SIG-M5 (cell line): ENCODE data around the gene BIRC2.

Experiments
- DNase-seq: peaks from one replicate; lab custom pipeline; 2025; lab: John Stamatoyannopoulos, UW

BIRC2 gene

GRCh38 chr11:102375720-102376399, 28.8 kb downstream of the BIRC2 start:
- DNase-seq = no peak

GRCh38 chr11:102377891-102378290, 30.9 kb downstream of the BIRC2 start:
- no peak for DNase-seq

- DNase-seq = no peak
Measured at GRCh38 chr11:102378818-102379217, 31.8 kb downstream of the BIRC2 start.

GRCh38 chr11:102382384-102382783, 35.4 kb downstream of the BIRC2 start:
- DNase-seq = no peak

- DNase-seq = no peak
Measured at GRCh38 chr11:102383839-102384238, 36.8 kb downstream of the BIRC2 start.

GRCh38 chr11:102384419-102385079, 37.5 kb downstream of the BIRC2 start:
- DNase-seq = no peak

GRCh38 chr11:102385085-102386007, 38.3 kb downstream of the BIRC2 start:
- DNase-seq = no peak

GRCh38 chr11:102386136-102386734, 39.2 kb downstream of the BIRC2 start:
- DNase-seq = no peak

- no peak for DNase-seq
Measured at GRCh38 chr11:102387043-102387781, 40.2 kb downstream of the BIRC2 start.

GRCh38 chr11:102389253-102389652, 42.2 kb downstream of the BIRC2 start:
- no peak for DNase-seq

GRCh38 chr11:102390667-102391465, 43.9 kb downstream of the BIRC2 start:
- DNase-seq = no peak

- no peak for DNase-seq
Measured at GRCh38 chr11:102391549-102392237, 44.7 kb downstream of the BIRC2 start.

GRCh38 chr11:102393272-102393730, 46.3 kb downstream of the BIRC2 start:
- DNase-seq = no peak

- DNase-seq = no peak
Measured at GRCh38 chr11:102395720-102396393, 48.8 kb downstream of the BIRC2 start.

- no peak for DNase-seq
Measured at GRCh38 chr11:102396708-102397563, 49.9 kb downstream of the BIRC2 start.

- DNase-seq = no peak
Measured at GRCh38 chr11:102398297-102398696, 51.3 kb downstream of the BIRC2 start.

GRCh38 chr11:102399189-102399588, 52.2 kb downstream of the BIRC2 start:
- no peak for DNase-seq

- no peak for DNase-seq
Measured at GRCh38 chr11:102400603-102401002, 53.6 kb downstream of the BIRC2 start.
